GM19397 (cell line): ENCODE results near the gene HYOU1.
"Not testable (repeated sequence)": the region's sequence is repeated elsewhere in the genome, so short reads cannot be mapped to it uniquely, and the experiment has no call there.

ENCODE experiments used
- ATAC-seq: cut with Tn5 transposase; IDR thresholded peaks from one replicate; pipeline ENCODE4 v1.9.1; 2021; ENCODE audit warnings: mild to moderate bottlenecking, moderate library complexity; ENCODE audit not compliant: unreplicated experiment

The HYOU1 gene

GRCh38 chr11:119057000-119057769 is at the start of gene HYOU1:
TSS of gene HYOU1 (minus strand) at chr11:119057205. CDS start at chr11:119056160, 1,045 bp downstream.
- peak; percentile 91 for ATAC-seq

- ATAC-seq, result no peak
Measured at GRCh38 chr11:119103793-119104192, 46.8 kb upstream of the HYOU1 start.

GRCh38 chr11:119103161-119103664 is 46.2 kb upstream of the HYOU1 start:
- ATAC-seq, result not testable (repeated sequence)

- peak; percentile 80 for ATAC-seq
Measured at GRCh38 chr11:119101759-119102423, 44.9 kb upstream of the HYOU1 start, which contains the start of gene DPAGT1. TSS of gene DPAGT1 (minus strand) at chr11:119101853. CDS start at chr11:119101655, 198 bp downstream.

GRCh38 chr11:119100994-119101758 is 44.2 kb upstream of the HYOU1 start:
- ATAC-seq, result peak; percentile 9

- ATAC-seq, result no peak
Measured at GRCh38 chr11:119100246-119100970, 43.4 kb upstream of the HYOU1 start.

- no peak for ATAC-seq
Measured at GRCh38 chr11:119099711-119100110, 42.7 kb upstream of the HYOU1 start.

GRCh38 chr11:119095066-119095880 is 38.3 kb upstream of the HYOU1 start:
- ATAC-seq, result peak; percentile 76

GRCh38 chr11:119094816-119095065 is 37.7 kb upstream of the HYOU1 start:
- peak; percentile 41 for ATAC-seq

- ATAC-seq, result peak; percentile 5
Measured at GRCh38 chr11:119093942-119094815, 37.2 kb upstream of the HYOU1 start.

- ATAC-seq, result no peak
Measured at GRCh38 chr11:119092880-119093842, 36.2 kb upstream of the HYOU1 start.

GRCh38 chr11:119091966-119092879 is 35.2 kb upstream of the HYOU1 start:
- ATAC-seq, result no peak

GRCh38 chr11:119091178-119091577 is 34.2 kb upstream of the HYOU1 start:
- no peak for ATAC-seq

- ATAC-seq, result no peak
Measured at GRCh38 chr11:119089319-119089718, 32.3 kb upstream of the HYOU1 start.

GRCh38 chr11:119088406-119088805 is 31.4 kb upstream of the HYOU1 start:
- ATAC-seq, result no peak

GRCh38 chr11:119087747-119088241 is 30.8 kb upstream of the HYOU1 start:
- ATAC-seq, result no peak

- ATAC-seq, result no peak
Measured at GRCh38 chr11:119087123-119087522, 30.1 kb upstream of the HYOU1 start.
